ENCODE data around the gene TMEM38A. TPM values are rescaled to one million over a fixed set of nuclear protein-coding genes. Genes with fewer than 3 reads are reported as not detected.

TMEM38A gene
- total RNA-seq, 1 donor from 2014 or later: 1.8 TPM

Other genes starting within 250 kb of the TMEM38A start
- gene EPS15L1, start 189.2 kb upstream of the TMEM38A start, total RNA-seq: 5.9 and 6.7 TPM in 2 replicates
- gene CALR3, start 165.0 kb upstream of the TMEM38A start, total RNA-seq: not detected in 2 replicates
- gene C19orf44, start 164.7 kb upstream of the TMEM38A start, total RNA-seq: 1.1 and 1.4 TPM in 2 replicates
- 3.3 and 5.6 TPM in 2 replicates for gene CHERP, start 118.7 kb upstream of the TMEM38A start, total RNA-seq
- 14.4 and 24.8 TPM in 2 replicates for gene SLC35E1, start 88.7 kb upstream of the TMEM38A start, total RNA-seq
- 2.2 and 3.8 TPM in 2 replicates for gene MED26, start 32.9 kb upstream of the TMEM38A start, total RNA-seq
- 32.7 and 47.0 TPM in 2 replicates for gene SMIM7, start 995 bp upstream of the TMEM38A start, total RNA-seq
- not detected in 2 replicates for gene NWD1, start 58.7 kb downstream of the TMEM38A start, total RNA-seq
- 15.9 and 44.0 TPM in 2 replicates for gene SIN3B, start 168.3 kb downstream of the TMEM38A start, total RNA-seq
- gene F2RL3, start 227.9 kb downstream of the TMEM38A start, total RNA-seq: 3.7 and 30.6 TPM in 2 replicates